T-helper 17 cell (primary cell): ENCODE results near the gene LCN12. TPM values are rescaled to one million over a fixed set of nuclear protein-coding genes. Genes with fewer than 3 reads are reported as not detected.
"Not testable (repeated sequence)": the region's sequence is repeated elsewhere in the genome, so short reads cannot be mapped to it uniquely, and the experiment has no call there.

Experiments
- ATAC-seq: fragments of 150-1000 bp; cut with Tn5 transposase; 2 replicates; pipeline ENCODE4 v1.10.0; 2021; ENCODE audit warnings: mild to moderate bottlenecking, moderate library complexity
- DNase-seq, 3 donors: peaks; one replicate each; pipeline versions ENCODE4 v3.0.0 to v3.0.0-alpha.2; 2020 to 2021
- H3K9me3 ChIP-seq: one replicate; pipeline ENCODE4 v1.7.0; 2013; ENCODE audit warnings: low read length, mild to moderate bottlenecking; ENCODE audit not compliant: control insufficient read depth, poor library complexity, severe bottlenecking
- H3K27ac Mint-ChIP-seq: one replicate; pipeline ENCODE4 v1.8.0; 2022; ENCODE audit warnings: mild to moderate bottlenecking, moderate library complexity, mixed read lengths
- H3K27me3 Mint-ChIP-seq: one replicate; pipeline ENCODE4 v1.8.0; 2022; ENCODE audit warnings: mixed read lengths
- H3K36me3 Mint-ChIP-seq: one replicate; pipeline ENCODE4 v1.8.0; 2022; ENCODE audit warnings: low read depth, mixed read lengths
- H3K4me1 Mint-ChIP-seq: one replicate; pipeline ENCODE4 v1.8.0; 2022; ENCODE audit warnings: mild to moderate bottlenecking, mixed read lengths
- H3K4me3 Mint-ChIP-seq: one replicate; pipeline ENCODE4 v1.8.0; 2022; ENCODE audit warnings: mild to moderate bottlenecking, moderate library complexity, mixed read lengths
- total RNA-seq, 4 donors: library from RNA in 2 of 4; stranded (reverse) in 2 of 4; gene quantifications; one replicate each; pipeline ENCODE4 v1.2.3 and lab custom pipeline; 2022 to 2026

Gene LCN12
- total RNA-seq, 2 donors from 2014 or later, result 2.6 to 4.2 TPM

DNA sequence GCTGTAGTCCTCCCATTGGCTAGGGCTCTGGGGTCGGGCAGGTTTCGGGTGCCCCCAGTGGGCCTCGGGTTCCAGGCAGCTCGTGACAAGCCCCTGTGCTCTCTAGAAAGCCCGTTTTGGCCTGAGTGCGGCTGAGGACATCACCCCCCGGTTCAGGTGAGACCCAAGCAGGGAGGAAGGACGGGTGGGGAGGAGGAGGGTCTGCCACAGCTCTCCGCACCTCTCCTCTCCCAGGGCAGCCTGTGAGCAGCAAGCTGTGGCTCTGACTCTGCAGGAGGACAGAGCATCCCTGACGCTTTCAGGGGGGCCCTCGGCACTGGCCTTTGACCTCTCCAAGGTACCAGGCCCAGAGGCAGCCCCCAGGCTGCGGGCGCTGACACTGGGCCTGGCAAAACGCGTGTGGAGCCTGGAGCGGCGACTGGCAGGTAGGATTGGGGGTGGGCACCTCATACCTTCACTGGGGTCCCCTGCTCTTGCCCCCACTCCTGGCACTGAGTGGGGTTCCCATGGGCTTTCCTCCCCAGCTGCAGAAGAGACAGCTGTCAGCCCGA lies 40.8 kb downstream of the LCN12 start:
- Mint-ChIP-seq H3K36me3 (peaks cover under 1% of the 10 kb centered on the region), H3K27me3 (no peaks in the 10 kb centered on the region), H3K27ac (peak overlapping the region; percentile 61), H3K4me1 (peaks cover 22% of the 10 kb centered on the region), H3K4me3 (peak overlapping the region; percentile 89)
- no peaks in the 10 kb centered on the region for H3K9me3 ChIP-seq
- ATAC-seq, result no peak
- DNase-seq, result no peak

DNA sequence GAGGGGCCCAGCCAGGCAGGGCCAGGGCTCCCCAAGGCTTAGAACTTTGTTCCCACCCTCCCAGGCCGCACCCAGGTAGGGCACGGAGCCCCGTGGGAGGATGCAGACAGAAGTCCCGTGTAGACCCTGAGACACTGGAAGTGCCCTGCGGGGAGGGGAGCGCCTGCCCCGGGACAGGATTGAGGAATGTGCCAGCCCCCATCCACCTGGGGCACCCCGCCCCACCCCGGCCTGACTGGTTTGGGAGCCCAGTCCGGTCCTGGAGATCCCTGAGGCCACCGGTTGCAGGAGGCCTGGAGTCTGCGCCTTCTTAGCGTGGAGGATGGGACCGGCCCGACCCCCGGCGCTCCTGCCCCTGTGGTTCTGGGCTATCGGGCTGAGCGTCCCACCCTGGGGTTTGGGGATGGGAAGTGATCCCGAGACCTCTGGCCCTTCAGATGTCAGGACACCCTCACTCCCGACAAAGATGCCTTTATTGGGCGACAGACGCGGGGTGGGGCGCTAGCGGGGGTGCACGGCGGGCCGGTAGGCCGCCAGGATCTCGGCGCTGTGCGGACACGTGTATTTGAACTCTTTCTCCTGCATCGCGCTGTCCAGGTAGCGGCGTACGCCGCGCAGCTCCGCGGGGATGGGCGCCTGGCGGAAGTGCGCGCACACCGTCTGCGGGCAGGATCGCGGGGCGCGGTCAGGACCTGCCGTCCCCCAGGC lies 42.3 kb downstream of the LCN12 start:
- Mint-ChIP-seq H3K36me3 (no peaks in the 10 kb centered on the region), H3K27ac (peak overlapping the region; percentile 39), H3K27me3 (no peaks in the 10 kb centered on the region), H3K4me3 (peak overlapping the region; percentile 89), H3K4me1 (peaks cover 30% of the 10 kb centered on the region)
- no peaks in the 10 kb centered on the region for H3K9me3 ChIP-seq
- ATAC-seq (no peak), DNase-seq (no peak)

DNA sequence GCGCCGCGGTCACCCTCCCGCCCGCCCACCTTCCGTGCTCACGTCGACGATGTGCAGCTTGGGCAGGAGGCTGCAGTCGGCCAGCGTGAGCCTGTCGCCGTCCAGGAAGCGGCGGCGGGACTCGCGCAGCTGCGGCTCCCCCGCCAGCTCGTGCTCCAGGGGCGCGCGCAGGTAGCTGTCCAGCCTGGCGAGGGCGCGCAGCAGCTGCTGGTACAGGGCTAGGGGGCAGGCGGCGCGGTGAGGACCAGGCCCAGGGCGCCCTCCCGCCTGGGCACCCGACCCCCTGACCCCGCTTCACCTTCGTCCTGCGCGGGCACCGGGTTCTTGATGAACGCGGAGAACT lies 42.8 kb downstream of the LCN12 start:
- Mint-ChIP-seq H3K27ac (no peak overlapping the region), H3K27me3 (no peaks in the 10 kb centered on the region), H3K36me3 (no peaks in the 10 kb centered on the region), H3K4me3 (no peak overlapping the region), H3K4me1 (peaks cover 27% of the 10 kb centered on the region)
- DNase-seq (no peak), ATAC-seq (no peak)
- H3K9me3 ChIP-seq, result no peaks in the 10 kb centered on the region

DNA sequence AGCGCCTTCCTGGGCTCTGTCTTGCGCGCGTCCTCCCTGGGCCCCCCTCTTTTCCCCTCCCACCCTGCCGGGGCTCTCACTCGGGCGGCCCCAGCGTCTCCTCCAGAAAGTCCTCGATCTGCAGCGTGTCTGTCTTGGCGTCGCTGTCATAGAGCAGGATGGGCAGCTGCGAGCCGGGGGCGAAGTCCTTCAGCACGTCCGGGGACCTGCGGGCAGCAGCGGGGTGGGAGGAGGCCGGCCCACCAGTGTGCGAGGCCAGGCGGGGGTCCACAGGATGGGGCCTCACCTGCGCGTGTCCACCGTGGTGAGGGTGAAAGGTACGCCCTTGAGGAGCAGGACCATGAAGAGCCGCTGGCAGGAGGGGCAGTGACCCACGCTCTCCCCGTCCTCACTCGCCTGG lies 43.3 kb downstream of the LCN12 start:
- no peak for DNase-seq
- ATAC-seq, result no peak
- H3K4me3 Mint-ChIP-seq, result peak overlapping the region; percentile 55
- H3K27ac Mint-ChIP-seq, result no peak overlapping the region
- no peaks in the 10 kb centered on the region for H3K36me3 Mint-ChIP-seq
- H3K27me3 Mint-ChIP-seq, result no peaks in the 10 kb centered on the region
- H3K9me3 ChIP-seq, result no peaks in the 10 kb centered on the region
- peaks cover 30% of the 10 kb centered on the region for H3K4me1 Mint-ChIP-seq

DNA sequence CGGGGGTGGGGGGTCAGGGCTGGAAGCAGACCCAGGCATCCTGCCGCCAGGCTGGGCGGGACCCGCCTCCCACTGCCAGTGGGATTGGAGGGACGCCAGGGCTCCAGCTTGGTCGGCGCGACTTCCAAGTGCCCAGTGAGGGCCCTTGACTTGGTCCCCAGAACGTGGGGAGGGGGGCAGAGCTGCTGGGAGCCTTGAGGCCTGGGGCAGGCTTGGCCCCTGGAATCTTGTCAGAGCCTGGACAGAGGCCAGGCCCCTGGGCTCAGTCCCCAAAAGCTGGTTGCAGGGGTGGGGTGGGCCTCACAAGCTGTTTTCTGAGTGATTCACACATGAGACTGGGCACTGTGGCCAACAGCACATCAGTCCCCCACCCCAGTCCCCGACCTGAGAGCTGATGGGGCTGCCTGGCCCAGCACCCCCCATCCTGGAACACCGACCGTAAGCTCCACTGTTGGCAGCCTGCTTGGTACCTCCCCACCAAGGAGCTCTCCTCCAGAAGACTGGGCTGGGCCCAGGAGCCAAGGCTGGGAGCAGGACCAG lies 43.8 kb downstream of the LCN12 start:
- H3K27me3 Mint-ChIP-seq, result no peaks in the 10 kb centered on the region
- no peak for ATAC-seq
- peak overlapping the region; percentile 14 for H3K27ac Mint-ChIP-seq
- H3K4me3 Mint-ChIP-seq, result peak overlapping the region; percentile 76
- H3K4me1 Mint-ChIP-seq, result peaks cover 29% of the 10 kb centered on the region
- DNase-seq, result no peak
- no peaks in the 10 kb centered on the region for H3K9me3 ChIP-seq
- no peaks in the 10 kb centered on the region for H3K36me3 Mint-ChIP-seq

DNA sequence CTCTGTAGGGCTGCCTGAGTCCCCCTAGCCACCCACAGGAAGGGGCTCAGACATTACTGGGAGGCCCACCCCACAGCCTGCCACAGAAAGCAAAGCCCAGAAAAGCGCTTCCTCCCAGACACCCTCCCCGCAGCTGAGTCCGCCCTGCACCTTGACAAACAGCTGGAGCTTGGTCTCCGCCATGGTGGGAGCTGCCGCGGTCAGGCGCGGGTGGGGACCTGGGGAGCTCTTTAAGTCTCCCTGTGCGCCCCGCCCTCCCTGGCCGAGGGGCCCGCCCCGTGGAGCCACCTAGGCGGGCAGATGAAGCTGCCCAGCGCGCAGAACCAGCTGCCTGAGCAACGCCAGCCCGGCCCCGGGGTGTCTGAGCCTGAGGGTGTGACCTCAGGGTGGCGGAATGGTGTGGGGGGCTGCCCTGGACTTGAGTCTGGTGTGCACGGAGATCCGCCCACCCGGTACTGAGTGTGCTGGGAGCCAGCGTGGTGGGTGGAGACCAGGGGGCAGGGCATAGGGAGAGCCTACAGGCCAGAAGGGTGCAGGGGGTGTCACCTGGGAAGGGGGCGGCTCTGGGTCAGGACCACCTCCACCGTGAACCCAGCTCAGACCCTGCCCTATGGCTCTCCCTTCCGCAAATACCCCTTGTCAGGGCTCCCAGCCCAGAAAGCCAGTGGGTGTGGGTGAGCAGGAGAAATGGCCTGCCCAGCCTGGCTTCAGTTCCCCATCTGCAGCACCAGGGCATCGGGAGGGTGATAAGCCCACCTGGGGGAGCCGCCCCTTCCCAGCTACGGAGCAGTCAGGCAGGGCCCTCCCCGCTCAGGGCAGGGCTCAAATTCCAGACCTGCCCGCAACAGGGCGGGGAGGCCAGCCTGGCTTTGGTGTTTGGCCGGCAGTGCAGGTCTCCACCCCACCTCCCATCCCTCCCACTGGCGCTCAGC lies 44.6 kb downstream of the LCN12 start, which contains the start of gene CLIC3:
Gene CLIC3 (minus strand): TSS at position 208 of the 932 bp plus-strand sequence. CDS start 25 bp downstream, at position 183.
- H3K4me1 Mint-ChIP-seq, result peaks cover 25% of the 10 kb centered on the region
- H3K27ac Mint-ChIP-seq, result peak within 1 kb of the TSS; percentile 95
- peak; percentile 8 for ATAC-seq
- DNase-seq, result peak in 2 of 3 donors; percentile 33 to 37
- H3K27me3 Mint-ChIP-seq, result no peaks in the 10 kb centered on the region
- H3K4me3 Mint-ChIP-seq, result peak within 1 kb of the TSS; percentile 85
- no peaks in the 10 kb centered on the region for H3K9me3 ChIP-seq
- no peaks in the 10 kb centered on the region for H3K36me3 Mint-ChIP-seq

DNA sequence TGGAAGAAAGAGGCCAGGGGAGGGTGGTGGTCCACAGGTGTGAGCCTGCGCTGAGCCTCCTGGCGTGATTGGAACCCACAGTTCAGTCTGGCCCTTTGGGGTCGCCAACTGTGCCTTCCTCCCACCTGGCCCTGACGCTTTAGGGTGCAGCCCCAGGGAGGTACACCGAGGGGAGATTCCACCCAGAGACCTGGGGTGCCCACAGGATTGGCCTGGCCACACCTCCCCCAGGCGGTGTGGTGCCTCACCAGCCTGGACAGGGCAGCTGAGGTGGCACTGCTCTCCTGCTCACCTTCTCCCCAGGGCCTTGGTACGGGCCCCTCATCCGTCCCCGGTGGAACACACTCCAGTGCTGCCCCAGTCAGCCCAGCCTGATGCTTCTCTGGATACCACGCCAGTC lies 45.3 kb downstream of the LCN12 start:
- H3K36me3 Mint-ChIP-seq, result no peaks in the 10 kb centered on the region
- ATAC-seq, result no peak
- peak overlapping the region; percentile 85 for H3K4me3 Mint-ChIP-seq
- H3K4me1 Mint-ChIP-seq, result peaks cover 24% of the 10 kb centered on the region
- H3K9me3 ChIP-seq, result no peaks in the 10 kb centered on the region
- no peaks in the 10 kb centered on the region for H3K27me3 Mint-ChIP-seq
- H3K27ac Mint-ChIP-seq, result peak overlapping the region; percentile 95
- DNase-seq, result no peak

DNA sequence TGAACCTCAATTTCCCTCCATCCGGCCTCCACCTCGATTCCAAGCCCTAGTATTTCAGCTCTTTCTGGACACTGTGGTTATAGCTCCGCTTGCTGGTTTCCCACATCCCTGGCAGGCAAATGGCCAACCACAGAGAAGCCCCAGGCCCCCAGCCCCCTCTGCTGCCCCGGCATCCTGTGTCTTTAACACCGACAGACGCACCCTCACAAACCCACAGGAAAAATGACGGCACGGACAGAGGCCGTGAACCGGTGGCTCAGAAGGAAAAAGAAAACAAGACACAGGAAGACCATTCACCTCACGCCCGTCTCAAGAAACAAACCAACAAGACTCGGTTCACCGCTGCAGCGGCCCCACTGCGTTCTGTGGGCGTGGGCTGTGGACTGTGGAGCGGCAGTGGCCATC lies 45.8 kb downstream of the LCN12 start:
- Mint-ChIP-seq H3K4me3 (peak overlapping the region; percentile 85), H3K4me1 (peaks cover 24% of the 10 kb centered on the region), H3K27ac (peak overlapping the region; percentile 95), H3K36me3 (no peaks in the 10 kb centered on the region), H3K27me3 (no peaks in the 10 kb centered on the region)
- ATAC-seq, result peak; percentile 24
- no peaks in the 10 kb centered on the region for H3K9me3 ChIP-seq
- DNase-seq, result no peak

DNA sequence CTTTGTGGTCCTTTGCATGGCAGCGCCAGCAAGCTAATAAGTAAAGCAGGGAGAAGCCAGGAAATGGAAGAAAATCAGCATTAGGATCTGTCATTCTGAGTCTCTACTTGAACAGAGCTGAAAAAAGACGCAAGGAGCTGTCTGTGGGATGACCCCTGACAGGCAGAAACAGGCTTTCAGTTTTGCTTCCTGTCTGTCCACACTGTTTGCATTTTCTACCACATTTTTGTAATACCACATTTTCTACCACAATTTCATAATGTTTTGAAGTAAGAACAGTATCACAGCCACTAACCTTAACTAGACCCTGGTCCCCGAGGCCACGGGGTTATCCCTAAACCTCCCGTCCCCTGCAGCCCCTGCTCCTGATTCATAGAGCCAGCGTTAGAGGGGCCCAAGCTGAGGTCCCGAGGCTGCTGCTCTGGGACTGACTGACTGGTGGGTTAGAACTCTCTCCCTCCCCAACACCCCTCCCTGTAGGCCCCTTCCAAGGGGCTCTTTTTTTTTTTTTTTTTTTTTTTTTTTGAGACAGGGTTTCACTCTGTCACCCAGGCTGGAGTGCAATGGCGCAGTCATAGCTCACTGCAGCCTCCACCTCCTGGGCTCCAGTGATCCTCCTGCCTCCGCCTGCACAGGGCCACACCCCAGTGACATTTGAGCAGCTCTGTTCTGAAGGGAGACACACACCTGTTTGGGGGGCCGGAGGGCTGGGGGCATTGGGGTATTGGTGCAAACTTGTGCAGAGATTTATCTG lies 48.3 kb downstream of the LCN12 start:
- H3K27me3 Mint-ChIP-seq, result no peaks in the 10 kb centered on the region
- H3K4me3 Mint-ChIP-seq, result peak overlapping the region; percentile 69
- H3K4me1 Mint-ChIP-seq, result peaks cover 25% of the 10 kb centered on the region
- H3K36me3 Mint-ChIP-seq, result no peaks in the 10 kb centered on the region
- DNase-seq (no peak), ATAC-seq (peak; percentile 54)
- peak overlapping the region; percentile 61 for H3K27ac Mint-ChIP-seq
- H3K9me3 ChIP-seq, result no peaks in the 10 kb centered on the region

DNA sequence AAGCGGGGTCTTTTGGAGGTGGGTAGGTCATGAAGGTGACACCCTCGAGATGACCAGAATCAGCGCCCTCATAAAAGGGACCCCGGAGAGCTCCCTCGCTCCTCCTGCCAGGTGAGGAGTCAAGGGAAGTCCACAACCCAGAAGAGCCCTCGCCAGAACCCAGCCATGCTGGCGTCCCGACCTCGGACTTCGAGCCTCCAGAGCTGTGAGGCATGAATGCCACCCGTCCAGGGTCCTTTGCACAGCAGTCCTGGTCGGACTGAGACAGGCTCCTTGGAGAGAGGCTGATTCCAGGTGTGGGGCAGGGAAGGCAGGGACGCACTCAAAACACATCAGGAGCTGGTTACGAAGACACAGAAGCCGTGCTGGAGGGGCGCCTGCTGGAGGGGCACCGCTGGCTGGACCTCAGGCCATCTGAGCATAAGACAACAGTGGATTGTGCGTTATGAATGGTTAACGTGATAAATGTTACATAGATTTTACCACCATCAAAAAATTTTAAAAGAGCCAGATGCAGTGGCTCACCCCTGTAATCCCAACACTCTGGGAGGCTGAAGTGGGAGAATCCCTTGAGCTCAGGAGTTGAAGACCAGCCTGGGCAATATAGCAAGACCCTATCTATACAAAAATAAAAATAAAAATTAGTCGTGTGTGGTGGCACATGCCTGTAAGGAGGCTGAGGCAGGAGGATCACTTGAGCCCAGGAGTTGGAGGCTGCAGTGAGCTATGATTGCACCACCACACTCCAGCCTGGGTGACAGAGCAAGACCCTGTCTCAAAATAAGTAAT lies 50.0 kb downstream of the LCN12 start:
- H3K9me3 ChIP-seq, result no peaks in the 10 kb centered on the region
- ATAC-seq (no peak), DNase-seq (no peak)
- Mint-ChIP-seq H3K36me3 (no peaks in the 10 kb centered on the region), H3K4me1 (peaks cover 20% of the 10 kb centered on the region), H3K27me3 (no peaks in the 10 kb centered on the region), H3K4me3 (no peak overlapping the region), H3K27ac (no peak overlapping the region)

DNA sequence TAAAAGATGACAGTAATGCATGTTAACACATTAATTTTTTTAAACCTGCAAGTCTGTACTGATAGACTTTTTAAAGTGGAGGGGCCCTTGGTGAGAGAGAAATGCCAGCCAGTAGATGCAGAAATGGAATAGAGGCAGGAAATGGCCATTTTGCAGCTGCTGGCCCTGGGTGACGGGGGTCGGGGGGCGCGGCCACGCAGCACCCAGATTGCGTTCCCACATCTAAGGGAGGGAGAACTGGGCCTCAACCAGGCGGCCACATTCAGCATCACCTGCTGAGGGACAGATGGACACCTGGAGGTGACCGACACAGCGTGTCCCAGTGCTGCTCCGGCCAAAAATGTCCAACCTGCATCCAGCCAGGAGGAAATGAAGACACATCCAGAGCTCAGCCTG lies 50.6 kb downstream of the LCN12 start:
- Mint-ChIP-seq H3K4me3 (no peak overlapping the region), H3K36me3 (no peaks in the 10 kb centered on the region), H3K27ac (no peak overlapping the region), H3K27me3 (no peaks in the 10 kb centered on the region), H3K4me1 (peaks cover 18% of the 10 kb centered on the region)
- DNase-seq (no peak), ATAC-seq (no peak)
- no peaks in the 10 kb centered on the region for H3K9me3 ChIP-seq

DNA sequence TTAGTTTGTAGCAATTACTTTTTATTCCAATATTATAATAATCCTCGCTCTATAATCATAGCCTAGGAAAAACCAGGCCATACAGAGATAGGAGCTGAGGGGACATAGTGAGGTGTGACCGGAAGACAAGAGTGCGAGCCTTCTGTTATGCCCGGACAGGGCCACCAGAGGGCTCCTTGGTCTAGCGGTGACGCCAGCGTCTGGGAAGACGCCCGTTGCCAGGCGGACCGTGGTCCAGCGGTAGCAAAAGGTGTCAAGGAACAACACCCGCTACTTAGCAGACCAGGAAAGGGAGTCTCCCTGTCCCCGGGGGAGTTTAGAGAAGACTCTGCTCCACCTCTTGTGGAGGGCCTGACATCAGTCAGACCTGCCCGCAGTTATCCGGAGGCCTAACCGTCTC lies 52.2 kb downstream of the LCN12 start:
- not testable (repeated sequence) for DNase-seq, H3K27me3 Mint-ChIP-seq, H3K36me3 Mint-ChIP-seq, ATAC-seq, H3K27ac Mint-ChIP-seq, H3K4me3 Mint-ChIP-seq, H3K9me3 ChIP-seq, H3K4me1 Mint-ChIP-seq
